Neural progenitor cell (in vitro differentiated cells): ENCODE results near the gene CAST. TPM values are rescaled to one million over a fixed set of nuclear protein-coding genes. Genes with fewer than 3 reads are reported as not detected.

Experiments
- DNase-seq: peaks from one replicate; pipeline ENCODE4 v3.0.0-alpha.2; 2016; ENCODE audit warnings: low spot score
- H2AFZ ChIP-seq: fragments of 200-600 bp; sonication (generic); replicated peaks from 2 replicates; pipeline ENCODE4 v1.6.1; 2016; ENCODE audit warnings: antibody characterized with exemption
- H3F3A ChIP-seq: fragments of 200-600 bp; sonication (generic); 2 replicates; pipeline ENCODE4 v1.6.1; 2016; ENCODE audit warnings: antibody characterized with exemption, low read depth
- H3K27ac ChIP-seq: fragments of 200-600 bp; sonication (generic); 2 replicates; pipeline ENCODE4 v1.5.1; 2016; ENCODE audit warnings: mild to moderate bottlenecking
- H3K27me3 ChIP-seq: fragments of 200-600 bp; sonication (generic); 2 replicates; pipeline ENCODE4 v1.6.1; 2016; ENCODE audit warnings: mild to moderate bottlenecking, moderate library complexity
- H3K36me3 ChIP-seq: fragments of 200-600 bp; sonication (generic); 2 replicates; pipeline ENCODE4 v1.5.1; 2016
- H3K4me1 ChIP-seq: fragments of 200-600 bp; sonication (generic); 2 replicates; pipeline ENCODE4 v1.6.1; 2016; ENCODE audit warnings: mixed run types
- H3K4me2 ChIP-seq: fragments of 200-600 bp; sonication (generic); 2 replicates; pipeline ENCODE4 v1.6.1; 2016
- H3K4me3 ChIP-seq: fragments of 200-600 bp; sonication (generic); 2 replicates; pipeline ENCODE4 v1.5.1; 2016
- H3K79me2 ChIP-seq: fragments of 200-600 bp; sonication (generic); 2 replicates; pipeline ENCODE4 v1.6.1; 2016; ENCODE audit warnings: low read depth
- H3K9ac ChIP-seq: fragments of 200-600 bp; sonication (generic); 2 replicates; pipeline ENCODE4 v1.6.1; 2016
- H3K9me3 ChIP-seq: fragments of 200-600 bp; sonication (generic); 2 replicates; pipeline ENCODE4 v1.5.1; 2016; ENCODE audit warnings: low read depth
- H4K20me1 ChIP-seq: fragments of 200-600 bp; sonication (generic); 2 replicates; pipeline ENCODE4 v1.6.1; 2016; ENCODE audit warnings: low read depth
- H3K27ac Mint-ChIP-seq: 3 replicates; pipeline ENCODE4 v1.8.0; 2021; ENCODE audit warnings: mixed read lengths
- H3K27me3 Mint-ChIP-seq: 2 replicates; pipeline ENCODE4 v1.8.0; 2022; ENCODE audit warnings: low read depth, mild to moderate bottlenecking, inconsistent platforms, moderate library complexity, mixed read lengths; ENCODE audit not compliant: insufficient read depth
- H3K36me3 Mint-ChIP-seq: 3 replicates; pipeline ENCODE4 v1.8.0; 2021; ENCODE audit warnings: mixed read lengths
- H3K4me1 Mint-ChIP-seq: 3 replicates; pipeline ENCODE4 v1.8.0; 2021; ENCODE audit warnings: mixed read lengths
- H3K4me3 Mint-ChIP-seq: 3 replicates; pipeline ENCODE4 v1.8.0; 2021; ENCODE audit warnings: mild to moderate bottlenecking, moderate library complexity, mixed read lengths
- H3K9me3 Mint-ChIP-seq: 3 replicates; pipeline ENCODE4 v1.8.0; 2020; ENCODE audit warnings: mixed read lengths
- CTCF ChIP-seq: fragments of 200-600 bp; sonication (generic); IDR thresholded peaks from 2 replicates; pipeline ENCODE4 v1.5.1; 2017; ENCODE audit warnings: antibody characterized with exemption, mild to moderate bottlenecking
- EZH2 ChIP-seq: fragments of 200-600 bp; sonication (generic); IDR thresholded peaks from 2 replicates; pipeline ENCODE4 v1.6.1; 2017; ENCODE audit warnings: antibody characterized with exemption, mild to moderate bottlenecking, moderate library complexity
- EZH2phosphoT487 ChIP-seq: fragments of 200-600 bp; sonication (generic); IDR thresholded peaks from 2 replicates; pipeline ENCODE4 v1.6.1; 2017; ENCODE audit warnings: antibody characterized with exemption
- total RNA-seq: library from RNA; depleted of rRNA; stranded (reverse); fragments of >200 nt; gene quantifications from 2 replicates; pipeline ENCODE4 v1.2.3, GENCODE V29; 2015; ENCODE audit warnings: low replicate concordance

The CAST gene
- total RNA-seq, 1 donor from 2014 or later = 64.6 TPM

DNA sequence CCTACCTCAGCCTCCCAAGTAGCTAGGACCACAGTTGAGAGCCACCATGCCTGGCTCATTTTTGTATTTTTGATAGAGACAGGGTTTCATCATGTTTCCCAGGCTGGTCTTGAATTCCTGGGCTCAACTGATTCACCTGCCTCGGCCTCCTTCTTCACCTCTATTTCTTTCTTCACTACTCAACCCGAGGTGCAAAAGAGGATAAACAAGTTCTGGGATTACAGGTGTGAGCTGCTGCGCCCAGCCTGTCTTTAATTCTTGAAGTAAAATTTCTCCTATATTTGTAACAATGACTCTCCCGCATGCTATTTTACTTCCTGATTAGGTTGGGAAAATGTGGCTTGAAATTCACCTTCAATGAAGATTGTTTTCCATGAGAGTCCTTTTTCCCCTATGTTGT lies 46.4 kb downstream of the CAST start:
- H3K4me1 ChIP-seq = peaks cover 3% of the 10 kb centered on the region
- peaks cover 12% of the 10 kb centered on the region for H3K4me1 Mint-ChIP-seq
- H3K4me3 ChIP-seq = no peak overlapping the region
- H3K27me3 ChIP-seq = peaks cover 6% of the 10 kb centered on the region
- no peak overlapping the region for H3K4me2 ChIP-seq
- no peak for DNase-seq
- no peak overlapping the region for H3K9ac ChIP-seq
- H3K4me3 Mint-ChIP-seq = no peak overlapping the region
- no peak for TF ChIP-seq EZH2phosphoT487
- no peak for TF ChIP-seq CTCF
- TF ChIP-seq EZH2 = no peak
- no peaks in the 10 kb centered on the region for H3K9me3 ChIP-seq
- no peaks in the 10 kb centered on the region for H4K20me1 ChIP-seq
- H2AFZ ChIP-seq = no peak overlapping the region
- H3K27ac ChIP-seq = no peak overlapping the region
- H3F3A ChIP-seq = no peaks in the 10 kb centered on the region
- no peaks in the 10 kb centered on the region for H3K27me3 Mint-ChIP-seq
- no peaks in the 10 kb centered on the region for H3K36me3 ChIP-seq
- no peaks in the 10 kb centered on the region for H3K9me3 Mint-ChIP-seq
- no peak overlapping the region for H3K27ac Mint-ChIP-seq
- H3K79me2 ChIP-seq = no peaks in the 10 kb centered on the region
- H3K36me3 Mint-ChIP-seq = peaks cover 3% of the 10 kb centered on the region

DNA sequence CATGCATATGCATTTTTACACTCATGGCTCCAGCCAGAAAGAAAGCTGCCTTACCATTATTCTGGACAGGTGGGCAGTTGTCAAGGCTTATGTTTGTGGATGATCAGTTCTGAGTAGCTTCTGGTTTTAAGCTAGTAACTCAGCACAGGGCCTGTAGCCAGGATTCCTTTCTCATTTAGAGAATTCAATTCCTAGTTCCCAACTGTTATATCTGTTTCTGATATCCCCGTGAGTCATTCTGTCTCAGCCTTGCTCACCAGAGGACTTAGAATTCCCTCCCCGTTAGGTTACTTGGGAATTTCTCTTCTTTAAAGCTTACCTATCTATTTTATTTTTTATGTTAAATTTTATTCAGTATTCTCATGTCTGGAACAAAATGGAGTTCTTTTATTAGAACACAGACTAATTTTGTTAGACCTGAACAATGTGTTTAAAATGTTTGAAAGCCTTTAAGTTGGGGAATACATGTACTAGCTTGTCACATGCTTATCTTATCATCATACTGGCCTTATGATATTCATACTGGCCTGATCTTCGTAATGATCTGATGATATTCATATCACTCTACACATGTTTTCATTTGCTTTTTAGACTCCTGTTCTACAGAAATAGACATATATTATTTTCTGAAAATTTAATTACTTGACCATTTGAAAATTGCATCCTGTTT lies 47.1 kb downstream of the CAST start:
- no peak overlapping the region for H3K4me2 ChIP-seq
- H3K79me2 ChIP-seq = no peaks in the 10 kb centered on the region

DNA sequence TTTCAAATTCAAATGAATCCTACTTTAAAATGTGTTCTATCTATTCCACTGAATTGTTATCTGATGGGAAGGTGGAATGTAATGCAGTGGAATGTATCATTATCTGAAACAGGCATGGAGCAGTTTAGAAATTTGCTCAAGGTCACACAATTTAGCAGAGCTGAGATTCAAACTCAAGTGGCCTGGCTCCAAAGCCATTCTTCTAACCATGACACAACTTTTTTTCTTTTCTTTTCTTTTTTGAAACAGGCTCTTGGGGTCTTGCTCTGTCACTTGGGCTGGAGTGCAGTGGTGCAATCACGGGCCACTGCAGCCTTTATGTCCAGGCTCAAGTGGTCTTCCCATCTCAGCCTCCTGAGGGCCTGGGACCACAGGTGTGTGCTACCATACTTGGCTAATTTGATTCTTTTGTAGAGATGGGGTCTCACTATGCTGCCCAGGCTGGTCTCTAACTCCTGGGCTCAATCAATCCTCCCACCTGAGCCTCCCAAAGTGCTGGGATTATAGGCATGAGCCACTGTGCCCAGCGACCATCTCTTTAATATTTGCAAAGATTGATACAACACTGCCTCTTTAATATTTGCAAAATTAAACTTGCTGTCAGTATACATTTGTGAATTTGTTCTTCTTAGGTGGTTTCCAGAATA lies 50.0 kb downstream of the CAST start:
- peaks cover 4% of the 10 kb centered on the region for H4K20me1 ChIP-seq
- H3K4me3 Mint-ChIP-seq = no peak overlapping the region
- H3K27me3 Mint-ChIP-seq = no peaks in the 10 kb centered on the region
- H3K36me3 ChIP-seq = no peaks in the 10 kb centered on the region
- H2AFZ ChIP-seq = no peak overlapping the region
- no peaks in the 10 kb centered on the region for H3K79me2 ChIP-seq
- H3K4me3 ChIP-seq = no peak overlapping the region
- H3K9me3 ChIP-seq = no peaks in the 10 kb centered on the region
- H3F3A ChIP-seq = no peaks in the 10 kb centered on the region
- no peaks in the 10 kb centered on the region for H3K4me1 ChIP-seq
- no peaks in the 10 kb centered on the region for H3K9me3 Mint-ChIP-seq
- peaks cover 21% of the 10 kb centered on the region for H3K4me1 Mint-ChIP-seq
- no peak for DNase-seq
- H3K9ac ChIP-seq = no peak overlapping the region
- H3K27ac ChIP-seq = no peak overlapping the region
- H3K27me3 ChIP-seq = no peaks in the 10 kb centered on the region
- H3K36me3 Mint-ChIP-seq = peaks cover 3% of the 10 kb centered on the region
- no peak for TF ChIP-seq CTCF
- TF ChIP-seq EZH2 = no peak
- TF ChIP-seq EZH2phosphoT487 = no peak
- no peak overlapping the region for H3K27ac Mint-ChIP-seq
- H3K4me2 ChIP-seq = no peak overlapping the region

More for the DNA sequence above, 47.1 kb downstream of the CAST start:
- TF ChIP-seq EZH2 (no peak), EZH2phosphoT487 (no peak), CTCF (no peak)
- Histone ChIP-seq H4K20me1 (no peaks in the 10 kb centered on the region), H2AFZ (no peak overlapping the region), H3F3A (no peaks in the 10 kb centered on the region), H3K36me3 (no peaks in the 10 kb centered on the region), H3K4me1 (no peaks in the 10 kb centered on the region), H3K4me3 (no peak overlapping the region), H3K9ac (no peak overlapping the region), H3K27ac (no peak overlapping the region), H3K27me3 (no peaks in the 10 kb centered on the region), H3K9me3 (no peaks in the 10 kb centered on the region)
- peaks cover 3% of the 10 kb centered on the region for H3K36me3 Mint-ChIP-seq
- H3K27me3 Mint-ChIP-seq = no peaks in the 10 kb centered on the region
- no peak for DNase-seq
- H3K27ac Mint-ChIP-seq = no peak overlapping the region
- no peaks in the 10 kb centered on the region for H3K9me3 Mint-ChIP-seq
- H3K4me3 Mint-ChIP-seq = no peak overlapping the region
- H3K4me1 Mint-ChIP-seq = peaks cover 9% of the 10 kb centered on the region
